Psoas muscle (tissue), 8 donors: ENCODE measurements around the gene SLCO3A1. TPM values are rescaled to one million over a fixed set of nuclear protein-coding genes. Genes with fewer than 3 reads are reported as not detected.
"Not testable (repeated sequence)": the region's sequence is repeated elsewhere in the genome, so short reads cannot be mapped to it uniquely, and the experiment has no call there.

ENCODE experiments used
- ATAC-seq, 4 donors: fragments of 200-7000 bp; cut with Tn5 transposase; one replicate each; pipeline ENCODE4 v1.9.1; 2020; ENCODE audit warnings: moderate library complexity in 3 of 4, mild to moderate bottlenecking in 2 of 4
- DNase-seq, 2 donors: peaks; one replicate each; pipeline ENCODE4 v3.0.0-alpha.2; 2020
- H3K27ac ChIP-seq: fragments of 200-600 bp; one replicate; pipeline ENCODE4 v1.8.0; 2022
- H3K27me3 ChIP-seq, 3 donors: fragments of 200-600 bp in 1 of 3; one replicate each; pipeline versions ENCODE4 v1.6.1 to v1.8.0; 2013 to 2022; ENCODE audit warnings: low read length in 2 of 3, mild to moderate bottlenecking in 2 of 3, moderate library complexity in 1 of 3; ENCODE audit not compliant: insufficient read depth in 3 of 3
- H3K36me3 ChIP-seq, 2 donors: fragments of 200-600 bp in 1 of 2; one replicate each; pipeline versions ENCODE4 v1.6.1 to v1.8.0; 2013 to 2022; ENCODE audit warnings: low read depth in 1 of 2, mild to moderate bottlenecking in 1 of 2, moderate library complexity in 1 of 2; ENCODE audit not compliant: insufficient read depth in 1 of 2
- H3K4me1 ChIP-seq: fragments of 200-600 bp; one replicate; pipeline ENCODE4 v1.8.0; 2022
- H3K4me3 ChIP-seq: fragments of 200-600 bp; one replicate; pipeline ENCODE4 v1.8.0; 2022; ENCODE audit warnings: mild to moderate bottlenecking
- H3K9me3 ChIP-seq: fragments of 200-600 bp; one replicate; pipeline ENCODE4 v1.8.0; 2022
- WGBS, 3 donors: extraction: QIAGEN DNeasy Blood & Tissue Kit; methylation state at CpG; one replicate each; pipeline versions ENCODE4 v1.1.6 to v1.1.7; 2013; 5-methylcytosine and 5-hydroxymethylcytosine counted together
- intact Hi-C, 2 donors: fragments of 100-400 bp; cut with DNase I; formaldehyde crosslinking; loops; one replicate each; pipeline versions ENCODE4 v1.11.0 to v1.14.2; 2022
- polyA plus RNA-seq, 3 donors: library from polyadenylated mRNA; stranded (reverse); fragments of 200-250 nt; gene quantifications; one replicate each; pipeline ENCODE4 v1.2.3, GENCODE V29; 2013
- total RNA-seq, 4 donors: library from RNA; stranded (reverse); fragmentation: NEBNext Ultra II Directional in 2 of 4; extraction: Animal tissue kit (Norgen Biotek cat#: 25700) in 2 of 4; gene quantifications; one replicate each; pipeline versions ENCODE4 v1.2.1 to v1.2.4, GENCODE V29; 2021 to 2023
- TF ChIP-seq, protein P1 (sequence below): fragments of 200-600 bp; IDR thresholded peaks from one replicate; pipeline ENCODE4 v1.8.0; 2022; ENCODE audit warnings: antibody characterized with exemption
- donor health status: healthy with polysubstance abuse.
- donor health status: DM: no; HTN: no; CAD: no; lungs with moderate emphysema.
- donor health status: Bipolar disorder and iron deficiency.
- donor health status: healthy.
- donor health status: DM: yes; HTN: yes; CAD: no.
- donor health status: DM: no; HTN: no; CAD: no.
- donor health status: DM: no; HTN: no; CAD: no.
- donor health status: DM: yes; HTN: yes; CAD: no.

Gene SLCO3A1
- total and polyA plus RNA-seq, 7 donors: 3.5 to 10.3 (median 9.4) TPM

DNA sequence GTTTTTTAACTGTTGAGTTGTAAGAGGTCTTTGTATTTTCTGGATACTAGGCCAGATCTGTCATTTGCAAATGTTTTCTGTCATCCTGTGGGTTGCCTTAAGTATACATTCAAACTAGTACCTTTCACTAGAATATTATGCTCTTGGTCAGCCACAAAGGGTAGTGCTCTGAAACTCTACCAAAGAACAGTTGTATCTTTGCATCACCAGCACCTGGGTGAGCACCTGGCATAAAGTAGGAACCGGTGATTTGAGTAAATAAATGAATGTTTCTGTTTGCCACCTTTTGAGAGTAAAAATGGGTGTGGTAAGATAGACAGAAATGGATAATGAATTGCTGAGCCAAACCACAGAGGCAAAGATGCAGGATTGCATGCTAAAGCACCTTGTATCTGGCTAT is 98.7 kb downstream of the SLCO3A1 start:
- no peaks in the 10 kb centered on the region for H3K9me3 ChIP-seq
- no peak for ATAC-seq
- H3K4me3 ChIP-seq: no peak overlapping the region
- WGBS, 3 donors: 88 to 92% (median 91%) methylated on average over 1 of the region's 1 CpG
- DNase-seq: no peak
- H3K27me3 ChIP-seq: no peaks in the 10 kb centered on the region
- no peak overlapping the region for H3K27ac ChIP-seq
- TF ChIP-seq, protein P1, sequence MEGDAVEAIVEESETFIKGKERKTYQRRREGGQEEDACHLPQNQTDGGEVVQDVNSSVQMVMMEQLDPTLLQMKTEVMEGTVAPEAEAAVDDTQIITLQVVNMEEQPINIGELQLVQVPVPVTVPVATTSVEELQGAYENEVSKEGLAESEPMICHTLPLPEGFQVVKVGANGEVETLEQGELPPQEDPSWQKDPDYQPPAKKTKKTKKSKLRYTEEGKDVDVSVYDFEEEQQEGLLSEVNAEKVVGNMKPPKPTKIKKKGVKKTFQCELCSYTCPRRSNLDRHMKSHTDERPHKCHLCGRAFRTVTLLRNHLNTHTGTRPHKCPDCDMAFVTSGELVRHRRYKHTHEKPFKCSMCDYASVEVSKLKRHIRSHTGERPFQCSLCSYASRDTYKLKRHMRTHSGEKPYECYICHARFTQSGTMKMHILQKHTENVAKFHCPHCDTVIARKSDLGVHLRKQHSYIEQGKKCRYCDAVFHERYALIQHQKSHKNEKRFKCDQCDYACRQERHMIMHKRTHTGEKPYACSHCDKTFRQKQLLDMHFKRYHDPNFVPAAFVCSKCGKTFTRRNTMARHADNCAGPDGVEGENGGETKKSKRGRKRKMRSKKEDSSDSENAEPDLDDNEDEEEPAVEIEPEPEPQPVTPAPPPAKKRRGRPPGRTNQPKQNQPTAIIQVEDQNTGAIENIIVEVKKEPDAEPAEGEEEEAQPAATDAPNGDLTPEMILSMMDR: no peak
- H3K36me3 ChIP-seq: no peaks in the 10 kb centered on the region
- intact Hi-C loops: no loop called here
- peaks cover 10% of the 10 kb centered on the region for H3K4me1 ChIP-seq

DNA sequence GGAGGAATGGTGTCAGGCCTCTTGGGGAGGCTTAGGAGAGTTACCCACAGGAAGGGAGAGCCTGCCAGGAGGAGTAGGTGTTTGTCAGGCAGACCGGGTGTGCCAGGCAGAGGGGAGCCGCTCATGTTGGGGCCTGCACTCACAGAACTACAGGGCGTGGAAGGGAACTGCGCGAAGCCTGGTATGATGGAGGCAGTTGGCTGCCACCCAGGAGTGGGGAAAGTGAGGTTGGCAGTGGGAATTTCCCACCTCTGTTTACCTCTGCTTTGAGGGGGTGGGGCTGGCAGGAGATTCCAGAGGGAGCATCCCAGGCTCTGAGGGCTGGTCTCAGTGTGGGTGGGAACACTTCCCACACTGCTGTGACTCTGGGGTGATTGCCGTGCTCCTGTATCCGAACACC is 99.9 kb downstream of the SLCO3A1 start:
- Histone ChIP-seq H3K9me3 (no peaks in the 10 kb centered on the region), H3K27ac (no peak overlapping the region), H3K4me1 (peaks cover 1% of the 10 kb centered on the region), H3K27me3 (no peaks in the 10 kb centered on the region), H3K4me3 (no peak overlapping the region), H3K36me3 (no peaks in the 10 kb centered on the region)
- TF ChIP-seq, protein P1: no peak
- intact Hi-C loops: no loop called here
- DNase-seq (no peak), ATAC-seq (no peak)
- WGBS, 3 donors: 90 to 92% (median 92%) methylated on average over 7 of the region's 7 CpGs

- no peak overlapping the region for H3K4me3 ChIP-seq
- H3K27me3 ChIP-seq: no peaks in the 10 kb centered on the region
- H3K27ac ChIP-seq: no peak overlapping the region
- intact Hi-C loops: no loop called here
- DNase-seq (no peak), ATAC-seq (no peak)
- H3K9me3 ChIP-seq: no peaks in the 10 kb centered on the region
- 84 to 92% (median 91%) methylated on average over 7 of the region's 7 CpGs for WGBS, 3 donors
- TF ChIP-seq, protein P1: no peak
- H3K36me3 ChIP-seq: no peaks in the 10 kb centered on the region
- H3K4me1 ChIP-seq: no peaks in the 10 kb centered on the region
Observed at GRCh38 chr15:91954292-91954691, 100.8 kb downstream of the SLCO3A1 start.

DNA sequence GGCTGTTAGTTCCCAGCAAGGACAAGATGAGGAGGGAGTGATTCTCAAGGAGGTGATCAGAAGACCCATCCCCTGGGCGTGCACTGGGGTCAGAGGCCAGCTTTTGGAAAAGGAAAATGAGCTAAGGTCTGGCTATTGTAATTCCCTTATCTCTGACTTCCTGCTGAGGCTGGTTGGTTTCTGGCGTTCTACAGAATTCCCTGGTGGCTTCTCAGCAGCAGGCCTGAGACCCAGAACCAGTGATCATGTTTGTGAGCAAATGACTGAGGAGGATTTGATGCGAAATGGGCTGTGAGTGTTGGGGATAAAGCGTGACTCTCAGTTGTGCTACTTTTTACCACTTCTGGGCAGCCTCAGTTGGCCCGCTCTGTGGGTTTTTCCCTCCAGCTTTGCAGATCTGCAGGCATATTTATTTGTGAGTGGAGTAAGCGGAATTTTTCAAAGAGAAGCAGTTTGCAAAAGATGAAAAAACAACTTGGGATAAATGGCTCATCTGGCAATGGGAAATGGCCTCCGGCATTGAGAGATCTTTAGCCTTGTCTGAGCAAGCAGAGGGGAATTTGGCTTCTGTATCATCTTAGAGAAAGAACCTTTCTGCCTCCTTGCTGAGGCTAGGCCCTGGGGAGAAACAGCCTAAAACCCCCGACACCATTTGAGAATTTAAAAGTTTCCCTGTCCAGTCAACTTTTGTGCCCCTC is 102.7 kb downstream of the SLCO3A1 start:
- H3K27ac ChIP-seq: no peak overlapping the region
- WGBS, 3 donors: 64 to 66% (median 66%) methylated on average over 8 of the region's 8 CpGs
- ATAC-seq: peak in 1 of 4 donors; percentile 22
- DNase-seq: no peak
- H3K9me3 ChIP-seq: no peaks in the 10 kb centered on the region
- H3K4me1 ChIP-seq: no peaks in the 10 kb centered on the region
- no peaks in the 10 kb centered on the region for H3K27me3 ChIP-seq
- TF ChIP-seq, protein P1: no peak
- intact Hi-C loops: no loop called here
- H3K36me3 ChIP-seq: no peaks in the 10 kb centered on the region
- H3K4me3 ChIP-seq: no peak overlapping the region

- H3K4me3 ChIP-seq: no peak overlapping the region
- intact Hi-C loops: no loop called here
- DNase-seq (no peak), ATAC-seq (no peak)
- TF ChIP-seq, protein P1: no peak
- no peaks in the 10 kb centered on the region for H3K9me3 ChIP-seq
- no peaks in the 10 kb centered on the region for H3K4me1 ChIP-seq
- WGBS, 3 donors: 90 to 94% (median 92%) methylated on average over 2 of the region's 2 CpGs
- H3K27ac ChIP-seq: no peak overlapping the region
- H3K27me3 ChIP-seq: no peaks in the 10 kb centered on the region
- no peaks in the 10 kb centered on the region for H3K36me3 ChIP-seq
Observed at GRCh38 chr15:91961357-91961756, 107.8 kb downstream of the SLCO3A1 start.

GRCh38 chr15:91963747-91964146 is 110.2 kb downstream of the SLCO3A1 start:
- H3K36me3 ChIP-seq, intact Hi-C loops, ATAC-seq, DNase-seq, H3K4me1 ChIP-seq, H3K9me3 ChIP-seq, H3K27ac ChIP-seq, H3K4me3 ChIP-seq, H3K27me3 ChIP-seq: not testable (repeated sequence)
- WGBS, 3 donors: 89 to 98% (median 96%) methylated on average over 7 of the region's 7 CpGs
